ENCODE results near the gene PRR18. TPM values are rescaled to one million over a fixed set of nuclear protein-coding genes. Genes with fewer than 3 reads are reported as not detected.

PRR18 gene
- total RNA-seq, 1 experiment from 2014 or later, result not detected

DNA sequence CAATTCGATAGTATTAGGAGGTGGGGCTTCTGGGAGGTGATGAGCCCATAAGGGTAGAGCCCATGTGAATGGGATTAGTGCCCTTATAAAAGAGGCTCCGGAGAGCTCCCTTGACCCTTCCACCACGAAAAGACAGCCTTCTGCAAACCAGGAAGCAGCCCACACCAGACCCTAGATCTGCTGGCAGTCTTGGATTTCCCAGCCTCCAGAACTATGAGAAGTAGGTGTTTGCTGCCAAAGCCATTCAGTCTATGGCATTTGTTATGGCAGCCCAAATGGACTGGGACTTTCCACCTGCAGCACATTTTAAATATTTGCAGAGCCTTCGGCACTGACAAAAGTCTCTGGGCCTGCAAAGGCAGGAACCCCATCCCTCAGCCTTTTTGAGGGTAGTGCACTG lies 46.0 kb upstream of the PRR18 start (continued):
- TF ChIP-seq, protein P1, sequence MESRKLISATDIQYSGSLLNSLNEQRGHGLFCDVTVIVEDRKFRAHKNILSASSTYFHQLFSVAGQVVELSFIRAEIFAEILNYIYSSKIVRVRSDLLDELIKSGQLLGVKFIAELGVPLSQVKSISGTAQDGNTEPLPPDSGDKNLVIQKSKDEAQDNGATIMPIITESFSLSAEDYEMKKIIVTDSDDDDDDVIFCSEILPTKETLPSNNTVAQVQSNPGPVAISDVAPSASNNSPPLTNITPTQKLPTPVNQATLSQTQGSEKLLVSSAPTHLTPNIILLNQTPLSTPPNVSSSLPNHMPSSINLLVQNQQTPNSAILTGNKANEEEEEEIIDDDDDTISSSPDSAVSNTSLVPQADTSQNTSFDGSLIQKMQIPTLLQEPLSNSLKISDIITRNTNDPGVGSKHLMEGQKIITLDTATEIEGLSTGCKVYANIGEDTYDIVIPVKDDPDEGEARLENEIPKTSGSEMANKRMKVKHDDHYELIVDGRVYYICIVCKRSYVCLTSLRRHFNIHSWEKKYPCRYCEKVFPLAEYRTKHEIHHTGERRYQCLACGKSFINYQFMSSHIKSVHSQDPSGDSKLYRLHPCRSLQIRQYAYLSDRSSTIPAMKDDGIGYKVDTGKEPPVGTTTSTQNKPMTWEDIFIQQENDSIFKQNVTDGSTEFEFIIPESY (IDR thresholded peaks at IDR 0.05; ENCODE audit: extremely low read depth, insufficient replicate concordance, low read length), result no peak
- TF ChIP-seq JUND (IDR thresholded peaks at IDR 0.05) (no peak), EZH2phosphoT487 (IDR thresholded peaks at IDR 0.05; ENCODE audit: borderline replicate concordance) (no peak), CBX3 (IDR thresholded peaks at IDR 0.05; ENCODE audit: low read depth) (no peak)

DNA sequence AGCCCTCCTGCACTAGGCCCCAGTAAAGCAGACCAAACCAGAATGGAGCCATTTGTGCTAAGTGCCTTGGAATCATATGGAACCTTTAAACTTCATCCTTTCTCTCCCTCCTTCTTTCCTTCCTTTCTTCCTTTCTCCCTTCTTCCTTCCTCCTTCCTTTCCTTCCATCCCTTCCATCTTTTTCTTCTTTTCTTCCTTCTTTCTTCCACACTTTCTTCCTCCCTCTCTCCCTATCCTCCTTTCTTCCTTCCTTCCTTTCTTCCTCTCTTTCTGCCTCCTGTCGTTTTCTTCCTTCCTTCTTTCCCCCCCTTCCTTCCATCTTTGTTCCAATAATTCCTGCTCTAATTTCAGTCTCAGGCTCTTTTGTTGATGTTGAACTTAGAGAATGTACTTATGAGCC lies 45.3 kb upstream of the PRR18 start:
- no TSS peak for BruUV-seq (replicated peaks)
- no peak for DNase-seq (ENCODE audit: low read depth, low spot score)
- Histone ChIP-seq H3K79me2 (ENCODE audit: insufficient read depth, low read length) (no peaks in the 10 kb centered on the region), H3K4me2 (ENCODE audit: low read length) (no peak overlapping the region), H3K9me3 (ENCODE audit: control insufficient read depth in 1 of 2, insufficient read depth in 1 of 2, low read depth in 1 of 2, low read length in 2 of 2) (no peaks in the 10 kb centered on the region), H3K36me3 (ENCODE audit: control insufficient read depth in 1 of 2, insufficient read depth in 2 of 2, low read length in 2 of 2) (no peaks in the 10 kb centered on the region), H3K9me2 (ENCODE audit: insufficient read depth) (no peaks in the 10 kb centered on the region), H2AFZ (ENCODE audit: low read depth, low read length, poor library complexity, severe bottlenecking) (no peak overlapping the region), H3K9ac (ENCODE audit: low read length) (no peak overlapping the region), H3K4me3 (replicated peaks in 1 of 2; ENCODE audit: low read depth in 1 of 2, low read length in 2 of 2) (no peak overlapping the region), H3K27me3 (ENCODE audit: insufficient read depth, low read length) (peaks cover 7% of the 10 kb centered on the region), H3K4me1 (ENCODE audit: control insufficient read depth in 1 of 2, insufficient read depth in 2 of 2, low read length in 2 of 2) (no peaks in the 10 kb centered on the region), H4K20me1 (ENCODE audit: insufficient read depth) (no peaks in the 10 kb centered on the region), H3K27ac (ENCODE audit: low read depth, low read length) (no peak overlapping the region)
- TF ChIP-seq SRF (IDR thresholded peaks at IDR 0.05; ENCODE audit: low read depth) (no peak), EZH2 (IDR thresholded peaks at IDR 0.05) (no peak), FOSL1 (IDR thresholded peaks at IDR 0.05; ENCODE audit: low read depth) (no peak), ZNF274 (IDR thresholded peaks at IDR 0.05; ENCODE audit: low read depth, low read length) (no peak), SP1 (IDR thresholded peaks at IDR 0.05; ENCODE audit: low read depth) (no peak), CBX3 (IDR thresholded peaks at IDR 0.05; ENCODE audit: low read depth) (no peak), CTCF (IDR thresholded peaks at IDR 0.05 in 2 of 3, conservative IDR thresholded peaks at IDR 0.05 in 1 of 3; ENCODE audit: borderline replicate concordance in 1 of 3, insufficient read depth in 1 of 3, low read depth in 2 of 3, low read length in 2 of 3) (no peak), MAX (IDR thresholded peaks at IDR 0.05) (no peak), YY1 (IDR thresholded peaks at IDR 0.05; ENCODE audit: extremely low read depth, insufficient replicate concordance, low read depth, low read length) (no peak), EZH2phosphoT487 (IDR thresholded peaks at IDR 0.05; ENCODE audit: borderline replicate concordance) (no peak), EGR1 (IDR thresholded peaks at IDR 0.05; ENCODE audit: low read depth) (no peak)
- intact Hi-C loops (cut with micrococcal nuclease), result no loop called here
- POLR2A ChIA-PET, result no interaction called here
- CTCF ChIA-PET, result no interaction called here
- ATAC-seq, result no peak
- RAD21 ChIA-PET (ENCODE audit: low non-redundant PET in 1 of 2, low total read pairs in 2 of 2, uncharacterized antibody in 2 of 2, unreplicated experiment in 2 of 2), result no interaction called here
